HCT116 (cell line): ENCODE measurements around the gene RADIL. TPM values are rescaled to one million over a fixed set of nuclear protein-coding genes. Genes with fewer than 3 reads are reported as not detected.

Source experiments
- ATAC-seq: fragments of 200-7000 bp; cut with Tn5 transposase; 2 replicates; pipeline ENCODE4 v1.9.1; 2020; ENCODE audit warnings: mild to moderate bottlenecking, moderate library complexity
- BruUV-seq: library from RNA; stranded (reverse); fragments of 400-500 nt; replicated peaks from 2 replicates; lab custom pipeline; 2021; lab: Mats Ljungman, UMichigan
- CTCF ChIA-PET: fragments of 300-600 bp; sonication (Branson Sonifier 250); formaldehyde crosslinking; loops from one replicate; lab custom pipeline; 2021; ENCODE audit warnings: antibody characterized with exemption; lab: Charles Lee
- POLR2A ChIA-PET: fragments of 300-600, 350-600 bp; sonication (Branson Sonifier 250); formaldehyde crosslinking; loops from one replicate; lab custom pipeline; 2021; ENCODE audit warnings: antibody characterized with exemption; lab: Charles Lee
- RAD21 ChIA-PET, 2 experiments: fragments of 300-600 bp; sonication (Branson Sonifier 250); formaldehyde crosslinking; loops; one replicate each; lab custom pipeline; 2023; ENCODE audit warnings: low total read pairs in 2 of 2; ENCODE audit not compliant: uncharacterized antibody in 2 of 2, unreplicated experiment in 2 of 2, low non-redundant PET in 1 of 2; lab: Charles Lee
- DNase-seq: peaks from one replicate; pipeline ENCODE4 v3.0.0-alpha.2; 2010; ENCODE audit warnings: low read depth, low spot score
- H2AFZ ChIP-seq: fragments of 200-600 bp; shearing (Covaris generic), sonication (generic); 2 replicates; pipeline ENCODE4 v1.6.1; 2017; ENCODE audit warnings: low read depth, mixed run types, mixed read lengths, antibody characterized with exemption, low read length; ENCODE audit not compliant: poor library complexity, severe bottlenecking
- H3K27ac ChIP-seq: 2 replicates; pipeline ENCODE4 v1.5.1; 2012; ENCODE audit warnings: low read depth, low read length
- H3K27me3 ChIP-seq: fragments of 200-600 bp; sonication (generic); 2 replicates; pipeline ENCODE4 v1.6.1; 2016; ENCODE audit warnings: mixed run types, low read length, mixed read lengths; ENCODE audit not compliant: insufficient read depth
- H3K36me3 ChIP-seq, 2 experiments: fragments of 200-500 bp in 1 of 2; fragments of 200-600 bp in 1 of 2; sonication (Bioruptor generic) in 1 of 2; sonication (generic) in 1 of 2; 2 replicates each; pipeline versions ENCODE4 v1.5.1 to v1.6.1; 2014 to 2016; ENCODE audit warnings: low read length in 2 of 2, inconsistent platforms in 1 of 2, mixed read lengths in 1 of 2, mixed run types in 1 of 2; ENCODE audit not compliant: insufficient read depth in 2 of 2, control insufficient read depth in 1 of 2
- H3K4me1 ChIP-seq, 2 experiments: fragments of 200-600 bp in 1 of 2; sonication (generic) in 1 of 2; 2 replicates each; pipeline versions ENCODE4 v1.5.1 to v1.6.1; 2012 to 2017; ENCODE audit warnings: low read length in 2 of 2, inconsistent platforms in 1 of 2, mild to moderate bottlenecking in 1 of 2, mixed read lengths in 1 of 2, mixed run types in 1 of 2, moderate library complexity in 1 of 2; ENCODE audit not compliant: insufficient read depth in 2 of 2, control insufficient read depth in 1 of 2
- H3K4me2 ChIP-seq: fragments of 200-600 bp; sonication (generic); 2 replicates; pipeline ENCODE4 v1.6.1; 2017; ENCODE audit warnings: mixed run types, low read length, mixed read lengths
- H3K4me3 ChIP-seq, 2 experiments: fragments of 200-600 bp in 1 of 2; sonication (generic) in 1 of 2; replicated peaks in 1 of 2; 2 replicates each; pipeline ENCODE4 v1.5.1; 2011 to 2016; ENCODE audit warnings: low read length in 2 of 2, control low read depth in 1 of 2, low read depth in 1 of 2, mild to moderate bottlenecking in 1 of 2, mixed read lengths in 1 of 2, mixed run types in 1 of 2
- H3K79me2 ChIP-seq: fragments of 200-600 bp; sonication (generic); 2 replicates; pipeline ENCODE4 v1.6.1; 2017; ENCODE audit warnings: mild to moderate bottlenecking, mixed run types, low read length, moderate library complexity, mixed read lengths; ENCODE audit not compliant: insufficient read depth
- H3K9ac ChIP-seq: fragments of 200-600 bp; sonication (generic); 2 replicates; pipeline ENCODE4 v1.6.1; 2016; ENCODE audit warnings: low read length, mixed read lengths
- H3K9me2 ChIP-seq: fragments of 200-600 bp; sonication (generic), shearing (Covaris generic); 2 replicates; pipeline ENCODE4 v1.6.1; 2017; ENCODE audit warnings: mixed run types, mild to moderate bottlenecking, moderate library complexity; ENCODE audit not compliant: insufficient read depth
- H3K9me3 ChIP-seq, 2 experiments: fragments of 200-500 bp in 1 of 2; fragments of 200-600 bp in 1 of 2; sonication (Bioruptor generic) in 1 of 2; sonication (generic) in 1 of 2; 2 replicates each; pipeline ENCODE4 v1.6.1; 2014 to 2017; ENCODE audit warnings: low read length in 2 of 2, mixed read lengths in 2 of 2, inconsistent platforms in 1 of 2, low read depth in 1 of 2, mild to moderate bottlenecking in 1 of 2, mixed run types in 1 of 2, moderate library complexity in 1 of 2; ENCODE audit not compliant: control insufficient read depth in 1 of 2, insufficient read depth in 1 of 2
- H4K20me1 ChIP-seq: fragments of 200-600 bp; sonication (generic), shearing (Covaris generic); 2 replicates; pipeline ENCODE4 v1.6.1; 2017; ENCODE audit warnings: mixed run types, mild to moderate bottlenecking, moderate library complexity; ENCODE audit not compliant: insufficient read depth
- ELF1 ChIP-seq: IDR thresholded peaks from 2 replicates; pipeline ENCODE4 v1.6.1; 2012; ENCODE audit warnings: low read depth, borderline replicate concordance
- SRF ChIP-seq: IDR thresholded peaks from 2 replicates; pipeline ENCODE4 v1.6.1; 2012; ENCODE audit warnings: low read depth
- ZNF274 ChIP-seq: fragments of 200-500 bp; sonication (Bioruptor generic); IDR thresholded peaks from 2 replicates; pipeline ENCODE4 v1.6.1; 2014; ENCODE audit warnings: mild to moderate bottlenecking, low read depth, low read length, inconsistent platforms
- intact Hi-C: fragments of 100-400 bp; cut with micrococcal nuclease; formaldehyde crosslinking; loops from 2 replicates; pipeline ENCODE4 v1.10.0; 2022
- total RNA-seq: library from RNA; stranded (reverse); gene quantifications from one replicate; pipeline ENCODE4 v1.2.1, GENCODE V29; 2021; ENCODE audit not compliant: unreplicated experiment
- TF ChIP-seq, protein P1 (sequence below): IDR thresholded peaks from 2 replicates; pipeline ENCODE4 v1.6.1; 2012; ENCODE audit warnings: low read depth
- TF ChIP-seq, protein P2 (sequence below), 3 experiments: fragments of 200-600 bp in 1 of 3; sonication (generic) in 1 of 3; IDR thresholded peaks in 2 of 3; conservative IDR thresholded peaks in 1 of 3; 2 replicates each; pipeline ENCODE4 v1.5.1; 2012 to 2017; ENCODE audit warnings: low read depth in 2 of 3, low read length in 2 of 3, antibody characterized with exemption in 1 of 3, borderline replicate concordance in 1 of 3, control low read depth in 1 of 3, mild to moderate bottlenecking in 1 of 3, mixed read lengths in 1 of 3, mixed run types in 1 of 3, moderate library complexity in 1 of 3; ENCODE audit not compliant: insufficient read depth in 1 of 3

Gene RADIL
- total RNA-seq, 1 experiment from 2014 or later = 5.3 TPM

DNA sequence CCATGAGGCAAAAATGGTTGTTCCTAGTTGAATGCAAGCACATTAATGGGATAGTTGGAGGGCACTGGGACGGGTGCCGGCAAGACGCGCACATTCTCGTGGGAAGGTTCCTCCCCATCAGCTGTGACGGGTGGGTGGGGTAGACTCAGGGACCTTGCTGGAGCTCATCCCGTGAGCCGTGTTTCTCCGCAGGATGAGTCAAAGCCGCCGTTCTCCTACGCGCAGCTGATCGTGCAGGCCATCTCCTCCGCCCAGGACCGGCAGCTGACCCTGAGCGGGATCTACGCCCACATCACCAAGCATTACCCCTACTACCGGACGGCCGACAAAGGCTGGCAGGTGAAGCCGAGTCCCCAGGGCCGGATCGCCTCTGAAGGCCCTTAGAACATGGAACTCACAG lies 128.5 kb downstream of the RADIL start:
- Histone ChIP-seq H3K9ac (no peak overlapping the region), H3K4me3 (no peak overlapping the region), H2AFZ (no peak overlapping the region), H4K20me1 (no peaks in the 10 kb centered on the region), H3K27ac (no peak overlapping the region), H3K27me3 (no peaks in the 10 kb centered on the region), H3K9me2 (no peaks in the 10 kb centered on the region), H3K4me2 (no peak overlapping the region), H3K36me3 (peaks cover 24 to 26% of the 10 kb centered on the region in 2 experiments), H3K9me3 (no peaks in the 10 kb centered on the region), H3K4me1 (peaks cover 0 to 9% of the 10 kb centered on the region in 2 experiments; a peak in 1 of 4 replicates), H3K79me2 (peaks cover 23% of the 10 kb centered on the region)
- no peak for DNase-seq
- ChIA-PET POLR2A (no interaction called here), RAD21 (no interaction called here), CTCF (interaction anchor here (1.7 kb wide), 1 partner anchor 123 kb away, joined by 6 read pairs; no protein-coding TSS in a partner anchor)
- intact Hi-C loops = no loop called here
- TF ChIP-seq ZNF274 (no peak), SRF (no peak), ELF1 (no peak)
- TF ChIP-seq, protein P1, sequence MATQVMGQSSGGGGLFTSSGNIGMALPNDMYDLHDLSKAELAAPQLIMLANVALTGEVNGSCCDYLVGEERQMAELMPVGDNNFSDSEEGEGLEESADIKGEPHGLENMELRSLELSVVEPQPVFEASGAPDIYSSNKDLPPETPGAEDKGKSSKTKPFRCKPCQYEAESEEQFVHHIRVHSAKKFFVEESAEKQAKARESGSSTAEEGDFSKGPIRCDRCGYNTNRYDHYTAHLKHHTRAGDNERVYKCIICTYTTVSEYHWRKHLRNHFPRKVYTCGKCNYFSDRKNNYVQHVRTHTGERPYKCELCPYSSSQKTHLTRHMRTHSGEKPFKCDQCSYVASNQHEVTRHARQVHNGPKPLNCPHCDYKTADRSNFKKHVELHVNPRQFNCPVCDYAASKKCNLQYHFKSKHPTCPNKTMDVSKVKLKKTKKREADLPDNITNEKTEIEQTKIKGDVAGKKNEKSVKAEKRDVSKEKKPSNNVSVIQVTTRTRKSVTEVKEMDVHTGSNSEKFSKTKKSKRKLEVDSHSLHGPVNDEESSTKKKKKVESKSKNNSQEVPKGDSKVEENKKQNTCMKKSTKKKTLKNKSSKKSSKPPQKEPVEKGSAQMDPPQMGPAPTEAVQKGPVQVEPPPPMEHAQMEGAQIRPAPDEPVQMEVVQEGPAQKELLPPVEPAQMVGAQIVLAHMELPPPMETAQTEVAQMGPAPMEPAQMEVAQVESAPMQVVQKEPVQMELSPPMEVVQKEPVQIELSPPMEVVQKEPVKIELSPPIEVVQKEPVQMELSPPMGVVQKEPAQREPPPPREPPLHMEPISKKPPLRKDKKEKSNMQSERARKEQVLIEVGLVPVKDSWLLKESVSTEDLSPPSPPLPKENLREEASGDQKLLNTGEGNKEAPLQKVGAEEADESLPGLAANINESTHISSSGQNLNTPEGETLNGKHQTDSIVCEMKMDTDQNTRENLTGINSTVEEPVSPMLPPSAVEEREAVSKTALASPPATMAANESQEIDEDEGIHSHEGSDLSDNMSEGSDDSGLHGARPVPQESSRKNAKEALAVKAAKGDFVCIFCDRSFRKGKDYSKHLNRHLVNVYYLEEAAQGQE = no peak
- TF ChIP-seq, protein P2, sequence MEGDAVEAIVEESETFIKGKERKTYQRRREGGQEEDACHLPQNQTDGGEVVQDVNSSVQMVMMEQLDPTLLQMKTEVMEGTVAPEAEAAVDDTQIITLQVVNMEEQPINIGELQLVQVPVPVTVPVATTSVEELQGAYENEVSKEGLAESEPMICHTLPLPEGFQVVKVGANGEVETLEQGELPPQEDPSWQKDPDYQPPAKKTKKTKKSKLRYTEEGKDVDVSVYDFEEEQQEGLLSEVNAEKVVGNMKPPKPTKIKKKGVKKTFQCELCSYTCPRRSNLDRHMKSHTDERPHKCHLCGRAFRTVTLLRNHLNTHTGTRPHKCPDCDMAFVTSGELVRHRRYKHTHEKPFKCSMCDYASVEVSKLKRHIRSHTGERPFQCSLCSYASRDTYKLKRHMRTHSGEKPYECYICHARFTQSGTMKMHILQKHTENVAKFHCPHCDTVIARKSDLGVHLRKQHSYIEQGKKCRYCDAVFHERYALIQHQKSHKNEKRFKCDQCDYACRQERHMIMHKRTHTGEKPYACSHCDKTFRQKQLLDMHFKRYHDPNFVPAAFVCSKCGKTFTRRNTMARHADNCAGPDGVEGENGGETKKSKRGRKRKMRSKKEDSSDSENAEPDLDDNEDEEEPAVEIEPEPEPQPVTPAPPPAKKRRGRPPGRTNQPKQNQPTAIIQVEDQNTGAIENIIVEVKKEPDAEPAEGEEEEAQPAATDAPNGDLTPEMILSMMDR (IDR thresholded peaks at IDR 0.05 in 2 of 3, conservative IDR thresholded peaks at IDR 0.05 in 1 of 3; ENCODE audit: borderline replicate concordance in 1 of 3, insufficient read depth in 1 of 3, low read depth in 2 of 3, low read length in 2 of 3) = no peak
- BruUV-seq = no TSS peak
- ATAC-seq = no peak
